DMS53 treated with DMSO at 0.1 percent for 48 hours (cell line): ENCODE data around the gene ADAM10.
"Not testable (repeated sequence)": the region's sequence is repeated elsewhere in the genome, so short reads cannot be mapped to it uniquely, and the experiment has no call there.

ENCODE experiments used
- DNase-seq: peaks from one replicate; lab custom pipeline; 2025; ENCODE audit not compliant: unreplicated experiment; lab: John Stamatoyannopoulos, UW

Gene ADAM10

GRCh38 chr15:58611731-58612676 lies 137.5 kb downstream of the ADAM10 start:
- DNase-seq = no peak

- no peak for DNase-seq
These were observed 140.8 kb downstream of the ADAM10 start for GRCh38 chr15:58608711-58609110.

GRCh38 chr15:58608129-58608590 lies 141.3 kb downstream of the ADAM10 start:
- DNase-seq = no peak

- no peak for DNase-seq
These were observed 142.9 kb downstream of the ADAM10 start for GRCh38 chr15:58606577-58607080.

- no peak for DNase-seq
These were observed 143.5 kb downstream of the ADAM10 start for GRCh38 chr15:58605931-58606530.

- peak; percentile 20 for DNase-seq
These were observed 145.0 kb downstream of the ADAM10 start for GRCh38 chr15:58604455-58604923.

GRCh38 chr15:58603927-58604326 lies 145.6 kb downstream of the ADAM10 start:
- not testable (repeated sequence) for DNase-seq

GRCh38 chr15:58602823-58603222 lies 146.7 kb downstream of the ADAM10 start:
- no peak for DNase-seq

GRCh38 chr15:58598829-58599210 lies 150.7 kb downstream of the ADAM10 start:
- no peak for DNase-seq

GRCh38 chr15:58597943-58598828 lies 151.3 kb downstream of the ADAM10 start:
- no peak for DNase-seq

- no peak for DNase-seq
These were observed 153.8 kb downstream of the ADAM10 start for GRCh38 chr15:58595516-58596263.

GRCh38 chr15:58594898-58595297 lies 154.6 kb downstream of the ADAM10 start:
- DNase-seq = no peak

- no peak for DNase-seq
These were observed 155.6 kb downstream of the ADAM10 start for GRCh38 chr15:58593870-58594269.

GRCh38 chr15:58590926-58591325 lies 158.6 kb downstream of the ADAM10 start:
- DNase-seq = no peak

GRCh38 chr15:58590236-58590635 lies 159.3 kb downstream of the ADAM10 start:
- no peak for DNase-seq

GRCh38 chr15:58589047-58589446 lies 160.5 kb downstream of the ADAM10 start:
- DNase-seq = no peak

- no peak for DNase-seq
These were observed 161.4 kb downstream of the ADAM10 start for GRCh38 chr15:58588096-58588495.

GRCh38 chr15:58587486-58587885 lies 162.0 kb downstream of the ADAM10 start:
- DNase-seq = no peak

GRCh38 chr15:58585693-58586443 lies 163.6 kb downstream of the ADAM10 start:
- DNase-seq = no peak
